Measurements from ENCODE around the gene GINS1.
A peak's percentile ranks its signal among the peaks of the same experiment; 100 is the strongest.

The GINS1 gene

GRCh38 chr20:25372584-25373336 lies 34.7 kb upstream of the GINS1 start:
- no peak for DNase-seq (ENCODE audit: low read depth, low spot score)

GRCh38 chr20:25374842-25375241 lies 32.6 kb upstream of the GINS1 start:
- Histone ChIP-seq H3K27ac (ENCODE audit: low read length) (no peak overlapping the region), H3K4me3 (ENCODE audit: low read length) (no peak overlapping the region), H3K4me1 (ENCODE audit: control insufficient read depth, insufficient read depth, low read length) (0 out of 2 replicates have a peak, but pooled peaks cover 3% of the 10 kb centered on the region), H3K9me3 (ENCODE audit: control insufficient read depth, insufficient read depth, low read length) (no peaks in the 10 kb centered on the region), H3K27me3 (ENCODE audit: control insufficient read depth, insufficient read depth, low read length) (no peaks in the 10 kb centered on the region), H3K36me3 (ENCODE audit: control insufficient read depth, insufficient read depth, low read length) (no peaks in the 10 kb centered on the region)
- no peak for DNase-seq (ENCODE audit: low read depth, low spot score)
- WGBS (ENCODE audit: insufficient coverage, insufficient read length), result no CpG with 5 or more reads among the region's 2 CpGs

More at GRCh38 chr20:25372584-25373336, 34.7 kb upstream of the GINS1 start:
- WGBS (ENCODE audit: insufficient coverage, insufficient read length), result no CpG with 5 or more reads among the region's 10 CpGs
- no peak overlapping the region for H3K4me3 ChIP-seq (ENCODE audit: low read length)
- H3K27me3 ChIP-seq (ENCODE audit: control insufficient read depth, insufficient read depth, low read length), result no peaks in the 10 kb centered on the region
- no peak overlapping the region for H3K27ac ChIP-seq (ENCODE audit: low read length)
- H3K4me1 ChIP-seq (ENCODE audit: control insufficient read depth, insufficient read depth, low read length), result 0 out of 2 replicates have a peak, but pooled peaks cover 3% of the 10 kb centered on the region
- H3K9me3 ChIP-seq (ENCODE audit: control insufficient read depth, insufficient read depth, low read length), result no peaks in the 10 kb centered on the region
- H3K36me3 ChIP-seq (ENCODE audit: control insufficient read depth, insufficient read depth, low read length), result no peaks in the 10 kb centered on the region

DNA sequence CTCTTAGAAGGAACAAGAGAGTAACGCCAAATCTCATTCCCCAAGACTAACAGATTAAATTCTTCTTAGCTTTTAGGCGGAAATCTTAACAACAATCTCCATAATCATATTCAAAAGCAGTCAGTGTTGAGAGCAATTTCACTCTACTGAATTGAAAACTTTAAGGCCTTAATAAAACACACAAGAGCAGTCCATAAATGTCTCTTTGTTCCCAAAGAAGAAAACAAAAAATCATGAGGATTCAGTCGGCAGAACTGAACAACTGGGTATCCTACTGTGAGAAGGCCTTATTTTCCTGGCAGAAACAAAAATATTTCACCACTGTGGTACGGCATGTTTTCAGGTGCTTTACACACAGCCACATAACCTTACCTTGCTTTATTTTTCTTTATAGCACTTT lies 31.2 kb upstream of the GINS1 start:
- Histone ChIP-seq H3K36me3 (ENCODE audit: control insufficient read depth, insufficient read depth, low read length) (no peaks in the 10 kb centered on the region), H3K9me3 (ENCODE audit: control insufficient read depth, insufficient read depth, low read length) (no peaks in the 10 kb centered on the region), H3K4me3 (ENCODE audit: low read length) (no peak overlapping the region), H3K27ac (ENCODE audit: low read length) (no peak overlapping the region), H3K27me3 (ENCODE audit: control insufficient read depth, insufficient read depth, low read length) (no peaks in the 10 kb centered on the region), H3K4me1 (ENCODE audit: control insufficient read depth, insufficient read depth, low read length) (no peaks in the 10 kb centered on the region)
- DNase-seq (ENCODE audit: low read depth, low spot score), result no peak
- no CpG with 5 or more reads among the region's 4 CpGs for WGBS (ENCODE audit: insufficient coverage, insufficient read length)

DNA sequence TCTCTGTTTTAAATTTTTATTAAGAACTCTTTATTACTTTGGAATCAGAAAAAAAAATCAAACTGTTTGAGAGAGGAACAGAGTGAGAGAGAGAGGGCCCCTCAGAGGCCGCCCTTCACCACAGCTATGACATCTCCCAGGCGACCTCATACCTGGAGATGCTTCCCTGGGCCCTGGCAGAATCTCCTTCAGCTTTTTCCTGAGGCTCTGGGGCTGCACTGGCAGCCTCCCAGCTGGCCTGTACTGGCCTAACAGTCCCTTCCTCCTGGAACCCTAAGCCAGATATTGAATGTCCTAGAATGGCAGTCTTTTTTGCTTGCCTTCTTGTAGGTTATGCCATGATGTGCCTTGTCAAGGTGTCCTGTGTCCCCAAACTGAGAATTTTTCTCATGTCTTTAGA lies 30.6 kb upstream of the GINS1 start:
- no peaks in the 10 kb centered on the region for H3K4me1 ChIP-seq (ENCODE audit: control insufficient read depth, insufficient read depth, low read length)
- no CpG with 5 or more reads among the region's 2 CpGs for WGBS (ENCODE audit: insufficient coverage, insufficient read length)
- H3K36me3 ChIP-seq (ENCODE audit: control insufficient read depth, insufficient read depth, low read length), result no peaks in the 10 kb centered on the region

GRCh38 chr20:25378189-25378883 lies 29.1 kb upstream of the GINS1 start:
- Histone ChIP-seq H3K27ac (ENCODE audit: low read length) (no peak overlapping the region), H3K4me3 (ENCODE audit: low read length) (no peak overlapping the region), H3K27me3 (ENCODE audit: control insufficient read depth, insufficient read depth, low read length) (no peaks in the 10 kb centered on the region), H3K9me3 (ENCODE audit: control insufficient read depth, insufficient read depth, low read length) (no peaks in the 10 kb centered on the region), H3K36me3 (ENCODE audit: control insufficient read depth, insufficient read depth, low read length) (0 out of 2 replicates have a peak, but pooled peaks cover 4% of the 10 kb centered on the region), H3K4me1 (ENCODE audit: control insufficient read depth, insufficient read depth, low read length) (no peaks in the 10 kb centered on the region)
- WGBS (ENCODE audit: insufficient coverage, insufficient read length), result no CpG with 5 or more reads among the region's 5 CpGs
- DNase-seq (ENCODE audit: low read depth, low spot score), result no peak

More for the DNA sequence above, 30.6 kb upstream of the GINS1 start:
- Histone ChIP-seq H3K9me3 (ENCODE audit: control insufficient read depth, insufficient read depth, low read length) (no peaks in the 10 kb centered on the region), H3K27me3 (ENCODE audit: control insufficient read depth, insufficient read depth, low read length) (no peaks in the 10 kb centered on the region), H3K4me3 (ENCODE audit: low read length) (no peak overlapping the region), H3K27ac (ENCODE audit: low read length) (no peak overlapping the region)
- DNase-seq (ENCODE audit: low read depth, low spot score), result no peak

DNA sequence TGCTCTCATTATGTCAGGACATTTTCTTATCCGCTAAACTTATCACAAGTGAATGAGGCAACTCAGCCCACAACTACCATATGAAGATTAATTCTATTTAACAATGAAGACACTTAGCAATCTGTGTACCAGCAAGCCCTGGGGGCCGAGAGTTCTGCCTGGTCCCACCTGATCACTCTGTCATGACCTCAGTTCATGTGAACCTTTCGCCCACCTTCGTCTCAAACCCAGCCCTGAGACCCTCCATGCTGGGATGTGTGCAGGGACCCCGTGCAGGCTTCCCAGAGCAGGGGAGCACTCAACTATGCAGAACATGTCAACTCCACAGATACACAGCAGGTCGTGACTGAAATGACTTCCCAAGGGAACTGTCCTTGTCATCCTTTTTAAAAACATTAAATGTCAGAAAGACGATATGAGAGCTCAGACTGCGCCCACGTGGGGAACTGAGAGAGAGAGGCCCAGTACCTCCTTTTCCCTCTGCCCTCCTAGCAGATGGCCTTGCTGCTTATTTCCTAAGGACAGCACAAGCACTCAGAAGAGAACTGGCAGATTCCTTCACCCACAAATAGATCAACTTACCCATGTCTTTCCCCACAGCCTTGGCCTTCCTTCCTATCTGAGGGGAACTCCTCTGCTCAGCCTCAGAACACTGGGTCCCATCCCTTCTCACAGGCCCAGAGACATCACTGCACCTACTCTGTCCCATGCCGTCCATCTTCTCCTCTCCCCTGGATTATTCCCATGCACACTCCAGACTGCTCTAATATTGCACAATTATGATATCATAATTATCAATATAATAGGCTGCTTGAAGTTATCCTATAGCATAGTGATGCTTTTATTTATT lies 28.4 kb upstream of the GINS1 start:
- Histone ChIP-seq H3K36me3 (ENCODE audit: control insufficient read depth, insufficient read depth, low read length) (0 out of 2 replicates have a peak, but pooled peaks cover 4% of the 10 kb centered on the region), H3K4me3 (ENCODE audit: low read length) (no peak overlapping the region), H3K9me3 (ENCODE audit: control insufficient read depth, insufficient read depth, low read length) (no peaks in the 10 kb centered on the region), H3K4me1 (ENCODE audit: control insufficient read depth, insufficient read depth, low read length) (no peaks in the 10 kb centered on the region), H3K27ac (ENCODE audit: low read length) (no peak overlapping the region), H3K27me3 (ENCODE audit: control insufficient read depth, insufficient read depth, low read length) (no peaks in the 10 kb centered on the region)
- no CpG with 5 or more reads among the region's 10 CpGs for WGBS (ENCODE audit: insufficient coverage, insufficient read length)
- no peak for DNase-seq (ENCODE audit: low read depth, low spot score)

- Histone ChIP-seq H3K27me3 (ENCODE audit: control insufficient read depth, insufficient read depth, low read length) (no peaks in the 10 kb centered on the region), H3K36me3 (ENCODE audit: control insufficient read depth, insufficient read depth, low read length) (0 out of 2 replicates have a peak, but pooled peaks cover 4% of the 10 kb centered on the region), H3K4me3 (ENCODE audit: low read length) (no peak overlapping the region), H3K9me3 (ENCODE audit: control insufficient read depth, insufficient read depth, low read length) (no peaks in the 10 kb centered on the region), H3K27ac (ENCODE audit: low read length) (no peak overlapping the region), H3K4me1 (ENCODE audit: control insufficient read depth, insufficient read depth, low read length) (no peaks in the 10 kb centered on the region)
- no peak for DNase-seq (ENCODE audit: low read depth, low spot score)
- no CpG with 5 or more reads among the region's 7 CpGs for WGBS (ENCODE audit: insufficient coverage, insufficient read length)
Observed at GRCh38 chr20:25380945-25381614, 26.4 kb upstream of the GINS1 start.

GRCh38 chr20:25382704-25383370 lies 24.6 kb upstream of the GINS1 start:
- WGBS (ENCODE audit: insufficient coverage, insufficient read length), result no CpG with 5 or more reads among the region's 5 CpGs
- H3K9me3 ChIP-seq (ENCODE audit: control insufficient read depth, insufficient read depth, low read length), result no peaks in the 10 kb centered on the region
- H3K27me3 ChIP-seq (ENCODE audit: control insufficient read depth, insufficient read depth, low read length), result no peaks in the 10 kb centered on the region
- H3K27ac ChIP-seq (ENCODE audit: low read length), result no peak overlapping the region
- no peak overlapping the region for H3K4me3 ChIP-seq (ENCODE audit: low read length)
- no peaks in the 10 kb centered on the region for H3K4me1 ChIP-seq (ENCODE audit: control insufficient read depth, insufficient read depth, low read length)
- DNase-seq (ENCODE audit: low read depth, low spot score), result no peak
- 0 out of 2 replicates have a peak, but pooled peaks cover 4% of the 10 kb centered on the region for H3K36me3 ChIP-seq (ENCODE audit: control insufficient read depth, insufficient read depth, low read length)

- no peaks in the 10 kb centered on the region for H3K27me3 ChIP-seq (ENCODE audit: control insufficient read depth, insufficient read depth, low read length)
- H3K9me3 ChIP-seq (ENCODE audit: control insufficient read depth, insufficient read depth, low read length), result no peaks in the 10 kb centered on the region
- no peak for DNase-seq (ENCODE audit: low read depth, low spot score)
- H3K4me1 ChIP-seq (ENCODE audit: control insufficient read depth, insufficient read depth, low read length), result no peaks in the 10 kb centered on the region
- no CpG with 5 or more reads among the region's 19 CpGs for WGBS (ENCODE audit: insufficient coverage, insufficient read length)
- H3K27ac ChIP-seq (ENCODE audit: low read length), result no peak overlapping the region
- no peaks in the 10 kb centered on the region for H3K36me3 ChIP-seq (ENCODE audit: control insufficient read depth, insufficient read depth, low read length)
- peak overlapping the region; percentile 97 for H3K4me3 ChIP-seq (ENCODE audit: low read length)
Observed at GRCh38 chr20:25389401-25389857, 18.0 kb upstream of the GINS1 start.

Data from iPS DF 6.9 (cell line).